Kidney (tissue), 14 donors: ENCODE measurements around the gene KLRD1. TPM values are rescaled to one million over a fixed set of nuclear protein-coding genes. Genes with fewer than 3 reads are reported as not detected.
"Not testable (repeated sequence)": the region's sequence is repeated elsewhere in the genome, so short reads cannot be mapped to it uniquely, and the experiment has no call there.

Experiments used
- DNase-seq, 5 donors: peaks; one replicate each; pipeline ENCODE4 v3.0.0-alpha.2; 2013 to 2020
- FAIRE-seq: peaks from 2 replicates; lab custom pipeline; 2012; peaks lifted over from hg19 to GRCh38; lab: Jason Lieb, UNC
- H3K27ac ChIP-seq, 2 donors: one replicate each; pipeline ENCODE4 v1.7.0; 2013; ENCODE audit warnings: low read depth in 2 of 2, low read length in 2 of 2, inconsistent platforms in 1 of 2
- H3K27me3 ChIP-seq: one replicate; pipeline ENCODE4 v1.7.1; 2013; ENCODE audit warnings: low read length, inconsistent platforms; ENCODE audit not compliant: control insufficient read depth, insufficient read depth
- H3K36me3 ChIP-seq, 3 donors: one replicate each; pipeline versions ENCODE4 v1.7.0 to v1.7.1; 2013; ENCODE audit warnings: low read length in 3 of 3, control low read depth in 1 of 3, inconsistent platforms in 1 of 3; ENCODE audit not compliant: insufficient read depth in 3 of 3, control insufficient read depth in 2 of 3
- H3K4me1 ChIP-seq, 3 donors: one replicate each; pipeline versions ENCODE4 v1.7.0 to v1.7.1; 2013; ENCODE audit warnings: low read length in 3 of 3, inconsistent platforms in 1 of 3, low read depth in 1 of 3; ENCODE audit not compliant: control insufficient read depth in 2 of 3, insufficient read depth in 2 of 3
- H3K4me3 ChIP-seq, 3 donors: one replicate each; pipeline versions ENCODE4 v1.7.0 to v1.8.1; 2013; ENCODE audit warnings: low read length in 3 of 3, control low read depth in 1 of 3, inconsistent platforms in 1 of 3
- H3K9ac ChIP-seq, 3 donors: one replicate each; pipeline versions ENCODE4 v1.7.0 to v1.7.1; 2013; ENCODE audit warnings: low read length in 3 of 3, control low read depth in 1 of 3, inconsistent platforms in 1 of 3
- H3K9me3 ChIP-seq, 3 donors: one replicate each; pipeline versions ENCODE4 v1.7.0 to v1.7.1; 2013; ENCODE audit warnings: low read length in 3 of 3, control low read depth in 1 of 3, inconsistent platforms in 1 of 3; ENCODE audit not compliant: control insufficient read depth in 2 of 3, insufficient read depth in 1 of 3
- CTCF ChIP-seq: IDR thresholded peaks from 3 replicates; pipeline ENCODE4 v1.5.1; 2012; ENCODE audit warnings: mild to moderate bottlenecking, moderate library complexity, borderline replicate concordance; ENCODE audit not compliant: insufficient read depth; ENCODE audit errors: extremely low read depth
- intact Hi-C: fragments of 100-400 bp; cut with DNase I; formaldehyde crosslinking; loops from one replicate; pipeline ENCODE4 v1.11.1; 2022
- polyA plus RNA-seq: library from polyadenylated mRNA; stranded (reverse); fragments of 350-450 nt; fragmentation: Illumina TruSeq; extraction: RNeasy Lipid Tissue Mini Kit (QIAGEN cat#74804); gene quantifications from one replicate; pipeline ENCODE4 v1.2.3, GENCODE V29; 2014; ENCODE audit warnings: low read depth, low replicate concordance; ENCODE audit not compliant: insufficient read depth
- total RNA-seq: library from RNA; stranded (reverse); fragmentation: NEBNext Ultra II Directional; extraction: Animal tissue kit (Norgen Biotek cat#: 25700); gene quantifications from one replicate; pipeline ENCODE4 v1.2.1, GENCODE V29; 2021
- donor health status: control.
- donor health status: control.
- donor health status: control.
- donor health status: control.
- donor health status: control.
- donor health status: DM: yes; HTN: yes; CAD: no.
- donor health status: Normal renal cell carcinoma (clear cell type).

KLRD1 gene
- total and polyA plus RNA-seq, 2 donors from 2014 or later = 0.37 to 5.5 TPM

- no peak for DNase-seq
- Histone ChIP-seq H3K27me3 (no peaks in the 10 kb centered on the region), H3K9ac (no peak overlapping the region), H3K4me3 (no peak overlapping the region), H3K36me3 (no peaks in the 10 kb centered on the region), H3K9me3 (no peaks in the 10 kb centered on the region), H3K27ac (no peak overlapping the region), H3K4me1 (no peaks in the 10 kb centered on the region)
- no peak for FAIRE-seq
- intact Hi-C loops = no loop called here
- TF ChIP-seq CTCF = no peak
These were observed 31.6 kb downstream of the KLRD1 start for GRCh38 chr12:10339053-10339840.

- H3K9me3 ChIP-seq, H3K4me1 ChIP-seq, DNase-seq, H3K36me3 ChIP-seq, H3K4me3 ChIP-seq, H3K27ac ChIP-seq, H3K9ac ChIP-seq, FAIRE-seq, intact Hi-C loops, H3K27me3 ChIP-seq: not testable (repeated sequence)
These were observed 33.3 kb downstream of the KLRD1 start for GRCh38 chr12:10340946-10341345.

GRCh38 chr12:10341892-10342509 lies 34.3 kb downstream of the KLRD1 start:
- no peak for DNase-seq
- no peaks in the 10 kb centered on the region for H3K4me1 ChIP-seq
- TF ChIP-seq CTCF = no peak
- no peaks in the 10 kb centered on the region for H3K27me3 ChIP-seq
- FAIRE-seq = no peak
- H3K27ac ChIP-seq = no peak overlapping the region
- H3K9me3 ChIP-seq = no peaks in the 10 kb centered on the region
- H3K9ac ChIP-seq = no peak overlapping the region
- H3K36me3 ChIP-seq = no peaks in the 10 kb centered on the region
- intact Hi-C loops = no loop called here
- no peak overlapping the region for H3K4me3 ChIP-seq

- H3K9ac ChIP-seq, H3K4me3 ChIP-seq, H3K4me1 ChIP-seq, H3K36me3 ChIP-seq, H3K9me3 ChIP-seq, intact Hi-C loops, FAIRE-seq, H3K27me3 ChIP-seq, H3K27ac ChIP-seq, DNase-seq: not testable (repeated sequence)
These were observed 43.8 kb downstream of the KLRD1 start for GRCh38 chr12:10351457-10351856.
